Aorta (tissue), 5 donors: ENCODE results near the gene TMPRSS12. TPM values are rescaled to one million over a fixed set of nuclear protein-coding genes. Genes with fewer than 3 reads are reported as not detected.
"Not testable (repeated sequence)": the region's sequence is repeated elsewhere in the genome, so short reads cannot be mapped to it uniquely, and the experiment has no call there.

ENCODE experiments used
- ATAC-seq: fragments of 200-7000 bp; cut with Tn5 transposase; one replicate; pipeline ENCODE4 v1.9.1; 2022; ENCODE audit warnings: moderate library complexity; ENCODE audit not compliant: low FRiP score
- DNase-seq, 2 donors: peaks; one replicate each; pipeline ENCODE4 v3.0.0-alpha.2; 2020
- H3K27ac ChIP-seq, 2 donors: one replicate each; pipeline ENCODE4 v1.5.1; 2013; ENCODE audit warnings: low read length in 2 of 2, mild to moderate bottlenecking in 2 of 2, moderate library complexity in 2 of 2, control low read depth in 1 of 2, inconsistent platforms in 1 of 2, low read depth in 1 of 2
- H3K27me3 ChIP-seq, 2 donors: one replicate each; pipeline ENCODE4 v1.6.1; 2013; ENCODE audit warnings: control low read depth in 1 of 2, low read length in 1 of 2, mild to moderate bottlenecking in 1 of 2, moderate library complexity in 1 of 2; ENCODE audit not compliant: insufficient read depth in 2 of 2, control insufficient read depth in 1 of 2
- H3K36me3 ChIP-seq, 2 donors: one replicate each; pipeline ENCODE4 v1.6.1; 2013; ENCODE audit warnings: control low read depth in 1 of 2, low read length in 1 of 2, mild to moderate bottlenecking in 1 of 2; ENCODE audit not compliant: insufficient read depth in 2 of 2, control insufficient read depth in 1 of 2
- H3K4me1 ChIP-seq, 2 donors: one replicate each; pipeline ENCODE4 v1.6.1; 2013; ENCODE audit warnings: low read length in 2 of 2, control low read depth in 1 of 2, mild to moderate bottlenecking in 1 of 2, moderate library complexity in 1 of 2; ENCODE audit not compliant: insufficient read depth in 2 of 2, control insufficient read depth in 1 of 2
- H3K4me3 ChIP-seq, 2 donors: one replicate each; pipeline ENCODE4 v1.5.1; 2013; ENCODE audit warnings: low read length in 2 of 2, control low read depth in 1 of 2, mild to moderate bottlenecking in 1 of 2
- H3K9me3 ChIP-seq: one replicate; pipeline ENCODE4 v1.6.1; 2013; ENCODE audit warnings: mild to moderate bottlenecking, low read length; ENCODE audit not compliant: control insufficient read depth
- WGBS, 2 donors: extraction: QIAGEN DNeasy Blood & Tissue Kit; methylation state at CpG; one replicate each; pipeline ENCODE4 v1.1.7; 2013; 5-methylcytosine and 5-hydroxymethylcytosine counted together
- intact Hi-C, 2 donors: fragments of 100-400 bp; cut with DNase I; formaldehyde crosslinking; loops; one replicate each; pipeline versions ENCODE4 v1.14.2 to v1.15.0; 2022
- polyA plus RNA-seq, 2 donors: library from polyadenylated mRNA; stranded (reverse); fragments of 200-250 nt; gene quantifications; one replicate each; pipeline ENCODE4 v1.2.3, GENCODE V29; 2013
- total RNA-seq, 2 donors: library from RNA; stranded (reverse); fragmentation: NEBNext Ultra II Directional; extraction: Animal tissue kit (Norgen Biotek cat#: 25700); gene quantifications; one replicate each; pipeline ENCODE4 v1.2.1, GENCODE V29; 2021
- donor health status: healthy with polysubstance abuse.
- donor health status: Bipolar disorder and iron deficiency.
- donor health status: DM: no; HTN: no; CAD: no.
- donor health status: DM: no; HTN: no; CAD: no.
- donor health status: DM: yes; HTN: yes; CAD: no.

Gene TMPRSS12
- total and polyA plus RNA-seq, 4 donors: not detected

- DNase-seq, H3K4me1 ChIP-seq, intact Hi-C loops, H3K27me3 ChIP-seq, ATAC-seq, H3K27ac ChIP-seq, H3K36me3 ChIP-seq, H3K9me3 ChIP-seq, H3K4me3 ChIP-seq: not testable (repeated sequence)
- 22 to 51% methylated on average over 2 of the region's 2 CpGs for WGBS, 2 donors
Observed at GRCh38 chr12:50868881-50869280, 26.2 kb downstream of the TMPRSS12 start.

GRCh38 chr12:50882563-50882962 is 39.8 kb downstream of the TMPRSS12 start:
- Histone ChIP-seq H3K9me3 (no peaks in the 10 kb centered on the region), H3K27me3 (no peaks in the 10 kb centered on the region), H3K4me3 (no peak overlapping the region), H3K36me3 (no peaks in the 10 kb centered on the region), H3K4me1 (no peaks in the 10 kb centered on the region), H3K27ac (no peak overlapping the region)
- DNase-seq (no peak), ATAC-seq (no peak)
- WGBS, 2 donors: 96 to 98% methylated on average over 3 of the region's 3 CpGs
- intact Hi-C loops: no loop called here

- intact Hi-C loops: no loop called here
- H3K4me3 ChIP-seq: no peak overlapping the region
- DNase-seq: no peak
- H3K36me3 ChIP-seq: no peaks in the 10 kb centered on the region
- no peaks in the 10 kb centered on the region for H3K4me1 ChIP-seq
- H3K27me3 ChIP-seq: no peaks in the 10 kb centered on the region
- 76 to 81% methylated on average over 3 of the region's 3 CpGs for WGBS, 2 donors
- no peak overlapping the region for H3K27ac ChIP-seq
- ATAC-seq: no peak
- no peaks in the 10 kb centered on the region for H3K9me3 ChIP-seq
Observed at GRCh38 chr12:50887191-50887590, 44.5 kb downstream of the TMPRSS12 start.

GRCh38 chr12:50888666-50889065 is 45.9 kb downstream of the TMPRSS12 start:
- Histone ChIP-seq H3K4me3 (no peak overlapping the region), H3K36me3 (no peaks in the 10 kb centered on the region), H3K9me3 (no peaks in the 10 kb centered on the region), H3K27ac (no peak overlapping the region), H3K27me3 (no peaks in the 10 kb centered on the region), H3K4me1 (no peaks in the 10 kb centered on the region)
- no peak for DNase-seq
- 59 to 72% methylated on average over 2 of the region's 2 CpGs for WGBS, 2 donors
- intact Hi-C loops: no loop called here
- ATAC-seq: no peak

GRCh38 chr12:50894241-50894640 is 51.5 kb downstream of the TMPRSS12 start:
- Histone ChIP-seq H3K9me3 (no peaks in the 10 kb centered on the region), H3K27me3 (no peaks in the 10 kb centered on the region), H3K4me3 (no peak overlapping the region), H3K27ac (no peak overlapping the region), H3K4me1 (no peaks in the 10 kb centered on the region), H3K36me3 (no peaks in the 10 kb centered on the region)
- DNase-seq (no peak), ATAC-seq (no peak)
- WGBS, 2 donors: 1 to 6% methylated on average over 3 of the region's 3 CpGs
- intact Hi-C loops: no loop called here

GRCh38 chr12:50901685-50902113 is 59.0 kb downstream of the TMPRSS12 start:
- Histone ChIP-seq H3K4me1 (no peaks in the 10 kb centered on the region), H3K4me3 (no peak overlapping the region), H3K27me3 (no peaks in the 10 kb centered on the region), H3K36me3 (no peaks in the 10 kb centered on the region), H3K9me3 (no peaks in the 10 kb centered on the region), H3K27ac (no peak overlapping the region)
- DNase-seq: no peak
- intact Hi-C loops: no loop called here
- ATAC-seq: no peak
- 77 to 89% methylated on average over 4 of the region's 4 CpGs for WGBS, 2 donors

GRCh38 chr12:50908479-50908878 is 65.8 kb downstream of the TMPRSS12 start:
- H3K27me3 ChIP-seq, intact Hi-C loops, H3K4me1 ChIP-seq, H3K36me3 ChIP-seq, ATAC-seq, DNase-seq, H3K27ac ChIP-seq, H3K4me3 ChIP-seq, H3K9me3 ChIP-seq: not testable (repeated sequence)
- WGBS, 2 donors: 87 to 89% methylated on average over 5 of the region's 5 CpGs

- H3K36me3 ChIP-seq, DNase-seq, H3K9me3 ChIP-seq, H3K4me3 ChIP-seq, ATAC-seq, H3K27ac ChIP-seq, H3K27me3 ChIP-seq, H3K4me1 ChIP-seq, intact Hi-C loops: not testable (repeated sequence)
- WGBS, 2 donors: 77 to 80% methylated on average over 6 of the region's 6 CpGs
Observed at GRCh38 chr12:50912361-50912760, 69.6 kb downstream of the TMPRSS12 start.

- Histone ChIP-seq H3K9me3 (peaks cover 6% of the 10 kb centered on the region), H3K4me3 (no peak overlapping the region), H3K27ac (no peak overlapping the region), H3K27me3 (no peaks in the 10 kb centered on the region), H3K36me3 (no peaks in the 10 kb centered on the region), H3K4me1 (no peaks in the 10 kb centered on the region)
- DNase-seq (no peak), ATAC-seq (no peak)
- intact Hi-C loops: no loop called here
- 87 to 94% methylated on average over 2 of the region's 2 CpGs for WGBS, 2 donors
Observed at GRCh38 chr12:50913224-50913623, 70.5 kb downstream of the TMPRSS12 start.
